GM23338 (cell line): ENCODE results near the gene FHIP1A. TPM values are rescaled to one million over a fixed set of nuclear protein-coding genes. Genes with fewer than 3 reads are reported as not detected.

Source experiments
- ATAC-seq: fragments of 200-7000 bp; cut with Tn5 transposase; 3 replicates; pipeline ENCODE4 v1.9.1; 2020
- DNase-seq: peaks from one replicate; pipeline ENCODE4 v3.0.0-alpha.2; 2015; ENCODE audit warnings: low spot score
- H2AFZ ChIP-seq: fragments of 200-600 bp; sonication (generic); 2 replicates; pipeline ENCODE4 v1.8.0; 2016; ENCODE audit warnings: antibody characterized with exemption, mild to moderate bottlenecking, moderate library complexity
- H3F3A ChIP-seq: fragments of 200-600 bp; sonication (generic); replicated peaks from 2 replicates; pipeline ENCODE4 v1.8.0; 2017; ENCODE audit warnings: antibody characterized with exemption, mixed run types, low read depth
- H3K27ac ChIP-seq: fragments of 200-600 bp; sonication (generic); 2 replicates; pipeline ENCODE4 v1.6.1; 2016; ENCODE audit warnings: low read depth
- H3K27me3 ChIP-seq: fragments of 200-600 bp; sonication (generic); 2 replicates; pipeline ENCODE4 v1.8.0; 2016; ENCODE audit warnings: mild to moderate bottlenecking, mixed run types, moderate library complexity; ENCODE audit not compliant: insufficient read depth
- H3K36me3 ChIP-seq: fragments of 200-600 bp; sonication (generic); 2 replicates; pipeline ENCODE4 v1.8.0; 2016; ENCODE audit warnings: mild to moderate bottlenecking; ENCODE audit not compliant: insufficient read depth
- H3K4me1 ChIP-seq: fragments of 200-600 bp; sonication (generic); 2 replicates; pipeline ENCODE4 v1.8.0; 2016; ENCODE audit warnings: mild to moderate bottlenecking, moderate library complexity; ENCODE audit not compliant: insufficient read depth
- H3K4me2 ChIP-seq: fragments of 200-600 bp; sonication (generic); 2 replicates; pipeline ENCODE4 v1.7.1; 2017; ENCODE audit warnings: mixed run types
- H3K4me3 ChIP-seq: fragments of 200-600 bp; sonication (generic); 2 replicates; pipeline ENCODE4 v1.6.1; 2016; ENCODE audit warnings: mixed run types
- H3K79me2 ChIP-seq: fragments of 200-600 bp; sonication (generic); replicated peaks from 2 replicates; pipeline ENCODE4 v1.8.0; 2017; ENCODE audit warnings: mild to moderate bottlenecking; ENCODE audit not compliant: insufficient read depth
- H3K9me2 ChIP-seq: fragments of 200-600 bp; sonication (generic); 2 replicates; pipeline ENCODE4 v1.8.0; 2017; ENCODE audit not compliant: insufficient read depth
- H4K20me1 ChIP-seq: fragments of 200-600 bp; sonication (generic); replicated peaks from 2 replicates; pipeline ENCODE4 v1.8.0; 2017; ENCODE audit warnings: mild to moderate bottlenecking; ENCODE audit not compliant: insufficient read depth
- H3K27ac Mint-ChIP-seq: 2 replicates; pipeline ENCODE4 v1.8.0; 2020; ENCODE audit warnings: inconsistent platforms, mild to moderate bottlenecking, moderate library complexity, mixed read lengths
- H3K27me3 Mint-ChIP-seq: 3 replicates; pipeline ENCODE4 v1.8.0; 2022; ENCODE audit warnings: low read depth, mild to moderate bottlenecking, moderate library complexity, mixed read lengths, inconsistent platforms; ENCODE audit not compliant: insufficient read depth, poor library complexity
- H3K36me3 Mint-ChIP-seq: 3 replicates; pipeline ENCODE4 v1.8.0; 2021; ENCODE audit warnings: low read depth, mild to moderate bottlenecking, inconsistent platforms, moderate library complexity, mixed read lengths
- H3K4me1 Mint-ChIP-seq: 3 replicates; pipeline ENCODE4 v1.8.0; 2020; ENCODE audit warnings: mild to moderate bottlenecking, inconsistent platforms, mixed read lengths
- H3K4me3 Mint-ChIP-seq: 3 replicates; pipeline ENCODE4 v1.8.0; 2021; ENCODE audit warnings: moderate library complexity, mild to moderate bottlenecking, inconsistent platforms, mixed read lengths
- H3K9me3 Mint-ChIP-seq: 3 replicates; pipeline ENCODE4 v1.8.0; 2020; ENCODE audit warnings: moderate library complexity, mild to moderate bottlenecking, inconsistent platforms, mixed read lengths
- CREB1 ChIP-seq: fragments of 250-450 bp; sonication (Bioruptor Pico); IDR thresholded peaks from 2 replicates; pipeline ENCODE4 v1.5.0; 2020; ENCODE audit warnings: low read depth, mild to moderate bottlenecking, moderate library complexity
- EZH2phosphoT487 ChIP-seq: fragments of 200-600 bp; sonication (generic); IDR thresholded peaks from one replicate; pipeline ENCODE4 v1.8.1; 2018; ENCODE audit warnings: antibody characterized with exemption; ENCODE audit not compliant: unreplicated experiment
- JUNB ChIP-seq: IDR thresholded peaks from one replicate; pipeline ENCODE4 v1.6.1; 2016; ENCODE audit warnings: antibody characterized with exemption; ENCODE audit not compliant: unreplicated experiment
- NANOG ChIP-seq: IDR thresholded peaks from 2 replicates; pipeline ENCODE4 v1.6.1; 2016; ENCODE audit warnings: antibody characterized with exemption, borderline replicate concordance
- STAT1 ChIP-seq: IDR thresholded peaks from one replicate; pipeline ENCODE4 v1.6.1; 2016; ENCODE audit warnings: antibody characterized with exemption; ENCODE audit not compliant: unreplicated experiment
- ZNF114 ChIP-seq: fragments of 250-450 bp; sonication (Bioruptor Pico); IDR thresholded peaks from 2 replicates; pipeline ENCODE4 v1.5.0; 2020; ENCODE audit warnings: mild to moderate bottlenecking, moderate library complexity
- ZNF331 ChIP-seq: fragments of 250-450 bp; sonication (Bioruptor Pico); IDR thresholded peaks from 2 replicates; pipeline ENCODE4 v1.5.0; 2020; ENCODE audit warnings: low read depth, mild to moderate bottlenecking, moderate library complexity
- polyA plus RNA-seq: library from polyadenylated mRNA; unstranded; fragments of >200 nt; fragmentation: Nextera tagmentation; extraction: Ambion mirVana; gene quantifications from 2 replicates; pipeline ENCODE4 v1.2.1, GENCODE V29; 2016
- total RNA-seq: library from RNA; depleted of rRNA; stranded (reverse); fragments of >200 nt; shearing (Covaris generic); gene quantifications from 2 replicates; pipeline ENCODE4 v1.2.3, GENCODE V29; 2014
- TF ChIP-seq, protein P1 (sequence below): IDR thresholded peaks from 2 replicates; pipeline ENCODE4 v1.6.1; 2016; ENCODE audit warnings: antibody characterized with exemption
- TF ChIP-seq, protein P2 (sequence below): fragments of 250-450 bp; sonication (Bioruptor Pico); IDR thresholded peaks from 2 replicates; pipeline ENCODE4 v1.5.0; 2020; ENCODE audit warnings: mild to moderate bottlenecking, moderate library complexity
- TF ChIP-seq, protein P3 (sequence below), 2 experiments: fragments of 200-600 bp in 1 of 2; sonication (generic) in 1 of 2; conservative IDR thresholded peaks; 2 replicates each; pipeline versions ENCODE4 v1.5.1 to v1.6.1; 2016 to 2017; ENCODE audit warnings: antibody characterized with exemption in 2 of 2, low read depth in 2 of 2, mild to moderate bottlenecking in 2 of 2, moderate library complexity in 1 of 2

FHIP1A gene
- total and polyA plus RNA-seq, 2 experiments from 2014 or later = 11.3 to 108 TPM

DNA sequence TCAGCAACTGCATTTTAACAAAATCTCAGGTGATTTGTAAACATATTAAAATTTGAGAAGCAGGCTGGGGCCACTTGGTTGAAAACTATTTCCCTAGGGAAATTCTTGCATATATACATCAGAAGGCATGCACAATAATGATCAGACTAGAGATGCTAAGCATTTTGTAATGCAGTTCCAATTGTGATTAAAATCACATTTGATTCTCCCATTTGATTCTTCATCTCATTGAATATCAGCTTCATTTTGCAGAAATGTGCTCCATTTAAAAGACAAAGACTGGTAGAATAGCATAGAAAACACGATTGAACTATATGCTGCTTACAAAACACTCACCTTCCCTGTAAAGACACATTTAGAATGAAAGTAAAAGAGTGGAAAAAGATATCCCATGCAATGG lies 32.4 kb upstream of the FHIP1A start:
- peak overlapping the region; percentile 48 for H3K4me2 ChIP-seq
- H3K9me3 Mint-ChIP-seq = peaks cover 18% of the 10 kb centered on the region
- no peak overlapping the region for H3K4me3 Mint-ChIP-seq
- DNase-seq (peak; percentile 20), ATAC-seq (no peak)
- H3K27ac Mint-ChIP-seq = no peak overlapping the region; the same call in 1 of the 2 replicates
- no peak overlapping the region for H2AFZ ChIP-seq
- H3K4me1 Mint-ChIP-seq = peaks cover 11% of the 10 kb centered on the region
- peaks cover 22% of the 10 kb centered on the region for H3K36me3 Mint-ChIP-seq
- H3K4me3 ChIP-seq = no peak overlapping the region; the same call in 1 of the 2 replicates
- peaks cover 5% of the 10 kb centered on the region for H3K27me3 Mint-ChIP-seq
- peaks cover 12% of the 10 kb centered on the region; the same call in 1 of the 2 replicates for H3K9me2 ChIP-seq
- H3K36me3 ChIP-seq = peaks cover 8% of the 10 kb centered on the region; the same call in 1 of the 2 replicates
- peak overlapping the region; percentile 88 for H3K27ac ChIP-seq
- TF ChIP-seq NANOG (peak; percentile 85), EZH2phosphoT487 (no peak)
- H3F3A ChIP-seq = peaks cover 15% of the 10 kb centered on the region
- no peaks in the 10 kb centered on the region for H4K20me1 ChIP-seq
- H3K4me1 ChIP-seq = peaks cover 26% of the 10 kb centered on the region
- H3K79me2 ChIP-seq = no peaks in the 10 kb centered on the region
- no peaks in the 10 kb centered on the region for H3K27me3 ChIP-seq

DNA sequence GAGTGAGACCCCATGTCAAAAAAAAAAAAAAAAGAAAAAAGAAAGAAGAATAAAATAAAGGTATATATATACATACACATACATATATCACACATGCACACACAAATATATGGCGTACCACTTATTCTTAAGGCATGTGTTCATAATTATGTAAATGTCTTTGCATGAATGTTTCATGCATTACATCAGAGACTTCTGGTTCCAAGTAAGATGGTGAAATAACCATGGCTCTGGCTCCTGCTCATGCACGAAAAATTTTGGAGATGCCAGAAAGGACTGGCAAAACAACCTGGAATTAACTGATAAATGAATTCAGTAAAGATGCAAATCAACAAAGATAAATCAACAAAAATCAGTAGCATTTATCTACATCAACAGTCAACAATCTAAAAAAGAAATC lies 19.7 kb upstream of the FHIP1A start:
- no peak overlapping the region for H3K27ac Mint-ChIP-seq
- no peak overlapping the region for H2AFZ ChIP-seq
- H3K27me3 Mint-ChIP-seq = no peaks in the 10 kb centered on the region
- no peaks in the 10 kb centered on the region; the same call in 1 of the 2 replicates for H3K79me2 ChIP-seq
- peaks cover 40% of the 10 kb centered on the region for H3K36me3 Mint-ChIP-seq
- no peak for ATAC-seq
- DNase-seq = no peak
- TF ChIP-seq STAT1 (no peak), ZNF114 (CRISPR knock-in tag) (no peak), CREB1 (CRISPR knock-in tag) (no peak), JUNB (no peak), ZNF331 (CRISPR knock-in tag) (no peak), NANOG (no peak)
- TF ChIP-seq, protein P1, sequence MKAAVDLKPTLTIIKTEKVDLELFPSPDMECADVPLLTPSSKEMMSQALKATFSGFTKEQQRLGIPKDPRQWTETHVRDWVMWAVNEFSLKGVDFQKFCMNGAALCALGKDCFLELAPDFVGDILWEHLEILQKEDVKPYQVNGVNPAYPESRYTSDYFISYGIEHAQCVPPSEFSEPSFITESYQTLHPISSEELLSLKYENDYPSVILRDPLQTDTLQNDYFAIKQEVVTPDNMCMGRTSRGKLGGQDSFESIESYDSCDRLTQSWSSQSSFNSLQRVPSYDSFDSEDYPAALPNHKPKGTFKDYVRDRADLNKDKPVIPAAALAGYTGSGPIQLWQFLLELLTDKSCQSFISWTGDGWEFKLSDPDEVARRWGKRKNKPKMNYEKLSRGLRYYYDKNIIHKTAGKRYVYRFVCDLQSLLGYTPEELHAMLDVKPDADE = no peak
- TF ChIP-seq, protein P2, sequence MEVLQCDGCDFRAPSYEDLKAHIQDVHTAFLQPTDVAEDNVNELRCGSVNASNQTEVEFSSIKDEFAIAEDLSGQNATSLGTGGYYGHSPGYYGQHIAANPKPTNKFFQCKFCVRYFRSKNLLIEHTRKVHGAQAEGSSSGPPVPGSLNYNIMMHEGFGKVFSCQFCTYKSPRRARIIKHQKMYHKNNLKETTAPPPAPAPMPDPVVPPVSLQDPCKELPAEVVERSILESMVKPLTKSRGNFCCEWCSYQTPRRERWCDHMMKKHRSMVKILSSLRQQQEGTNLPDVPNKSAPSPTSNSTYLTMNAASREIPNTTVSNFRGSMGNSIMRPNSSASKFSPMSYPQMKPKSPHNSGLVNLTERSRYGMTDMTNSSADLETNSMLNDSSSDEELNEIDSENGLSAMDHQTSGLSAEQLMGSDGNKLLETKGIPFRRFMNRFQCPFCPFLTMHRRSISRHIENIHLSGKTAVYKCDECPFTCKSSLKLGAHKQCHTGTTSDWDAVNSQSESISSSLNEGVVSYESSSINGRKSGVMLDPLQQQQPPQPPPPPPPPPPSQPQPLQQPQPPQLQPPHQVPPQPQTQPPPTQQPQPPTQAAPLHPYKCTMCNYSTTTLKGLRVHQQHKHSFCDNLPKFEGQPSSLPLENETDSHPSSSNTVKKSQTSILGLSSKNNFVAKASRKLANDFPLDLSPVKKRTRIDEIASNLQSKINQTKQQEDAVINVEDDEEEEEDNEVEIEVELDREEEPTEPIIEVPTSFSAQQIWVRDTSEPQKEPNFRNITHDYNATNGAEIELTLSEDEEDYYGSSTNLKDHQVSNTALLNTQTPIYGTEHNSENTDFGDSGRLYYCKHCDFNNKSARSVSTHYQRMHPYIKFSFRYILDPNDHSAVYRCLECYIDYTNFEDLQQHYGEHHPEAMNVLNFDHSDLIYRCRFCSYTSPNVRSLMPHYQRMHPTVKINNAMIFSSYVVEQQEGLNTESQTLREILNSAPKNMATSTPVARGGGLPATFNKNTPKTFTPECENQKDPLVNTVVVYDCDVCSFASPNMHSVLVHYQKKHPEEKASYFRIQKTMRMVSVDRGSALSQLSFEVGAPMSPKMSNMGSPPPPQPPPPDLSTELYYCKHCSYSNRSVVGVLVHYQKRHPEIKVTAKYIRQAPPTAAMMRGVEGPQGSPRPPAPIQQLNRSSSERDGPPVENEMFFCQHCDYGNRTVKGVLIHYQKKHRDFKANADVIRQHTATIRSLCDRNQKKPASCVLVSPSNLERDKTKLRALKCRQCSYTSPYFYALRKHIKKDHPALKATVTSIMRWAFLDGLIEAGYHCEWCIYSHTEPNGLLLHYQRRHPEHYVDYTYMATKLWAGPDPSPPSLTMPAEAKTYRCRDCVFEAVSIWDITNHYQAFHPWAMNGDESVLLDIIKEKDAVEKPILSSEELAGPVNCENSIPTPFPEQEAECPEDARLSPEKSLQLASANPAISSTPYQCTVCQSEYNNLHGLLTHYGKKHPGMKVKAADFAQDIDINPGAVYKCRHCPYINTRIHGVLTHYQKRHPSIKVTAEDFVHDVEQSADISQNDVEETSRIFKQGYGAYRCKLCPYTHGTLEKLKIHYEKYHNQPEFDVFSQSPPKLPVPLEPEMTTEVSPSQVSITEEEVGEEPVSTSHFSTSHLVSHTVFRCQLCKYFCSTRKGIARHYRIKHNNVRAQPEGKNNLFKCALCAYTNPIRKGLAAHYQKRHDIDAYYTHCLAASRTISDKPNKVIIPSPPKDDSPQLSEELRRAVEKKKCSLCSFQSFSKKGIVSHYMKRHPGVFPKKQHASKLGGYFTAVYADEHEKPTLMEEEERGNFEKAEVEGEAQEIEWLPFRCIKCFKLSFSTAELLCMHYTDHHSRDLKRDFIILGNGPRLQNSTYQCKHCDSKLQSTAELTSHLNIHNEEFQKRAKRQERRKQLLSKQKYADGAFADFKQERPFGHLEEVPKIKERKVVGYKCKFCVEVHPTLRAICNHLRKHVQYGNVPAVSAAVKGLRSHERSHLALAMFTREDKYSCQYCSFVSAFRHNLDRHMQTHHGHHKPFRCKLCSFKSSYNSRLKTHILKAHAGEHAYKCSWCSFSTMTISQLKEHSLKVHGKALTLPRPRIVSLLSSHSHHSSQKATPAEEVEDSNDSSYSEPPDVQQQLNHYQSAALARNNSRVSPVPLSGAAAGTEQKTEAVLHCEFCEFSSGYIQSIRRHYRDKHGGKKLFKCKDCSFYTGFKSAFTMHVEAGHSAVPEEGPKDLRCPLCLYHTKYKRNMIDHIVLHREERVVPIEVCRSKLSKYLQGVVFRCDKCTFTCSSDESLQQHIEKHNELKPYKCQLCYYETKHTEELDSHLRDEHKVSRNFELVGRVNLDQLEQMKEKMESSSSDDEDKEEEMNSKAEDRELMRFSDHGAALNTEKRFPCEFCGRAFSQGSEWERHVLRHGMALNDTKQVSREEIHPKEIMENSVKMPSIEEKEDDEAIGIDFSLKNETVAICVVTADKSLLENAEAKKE (CRISPR knock-in tag) = no peak
- TF ChIP-seq, protein P3, sequence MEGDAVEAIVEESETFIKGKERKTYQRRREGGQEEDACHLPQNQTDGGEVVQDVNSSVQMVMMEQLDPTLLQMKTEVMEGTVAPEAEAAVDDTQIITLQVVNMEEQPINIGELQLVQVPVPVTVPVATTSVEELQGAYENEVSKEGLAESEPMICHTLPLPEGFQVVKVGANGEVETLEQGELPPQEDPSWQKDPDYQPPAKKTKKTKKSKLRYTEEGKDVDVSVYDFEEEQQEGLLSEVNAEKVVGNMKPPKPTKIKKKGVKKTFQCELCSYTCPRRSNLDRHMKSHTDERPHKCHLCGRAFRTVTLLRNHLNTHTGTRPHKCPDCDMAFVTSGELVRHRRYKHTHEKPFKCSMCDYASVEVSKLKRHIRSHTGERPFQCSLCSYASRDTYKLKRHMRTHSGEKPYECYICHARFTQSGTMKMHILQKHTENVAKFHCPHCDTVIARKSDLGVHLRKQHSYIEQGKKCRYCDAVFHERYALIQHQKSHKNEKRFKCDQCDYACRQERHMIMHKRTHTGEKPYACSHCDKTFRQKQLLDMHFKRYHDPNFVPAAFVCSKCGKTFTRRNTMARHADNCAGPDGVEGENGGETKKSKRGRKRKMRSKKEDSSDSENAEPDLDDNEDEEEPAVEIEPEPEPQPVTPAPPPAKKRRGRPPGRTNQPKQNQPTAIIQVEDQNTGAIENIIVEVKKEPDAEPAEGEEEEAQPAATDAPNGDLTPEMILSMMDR (conservative IDR thresholded peaks at IDR 0.05; ENCODE audit: low read depth in 2 of 2) = no peak
- H3K4me3 Mint-ChIP-seq = no peak overlapping the region
- H3K36me3 ChIP-seq = peaks cover 13% of the 10 kb centered on the region
- H3F3A ChIP-seq = no peaks in the 10 kb centered on the region
- H3K4me1 ChIP-seq = no peaks in the 10 kb centered on the region
- peaks cover 7% of the 10 kb centered on the region; the same call in 1 of the 2 replicates for H3K9me2 ChIP-seq
- H3K4me1 Mint-ChIP-seq = 0 out of 3 replicates have a peak, but pooled peaks cover 1% of the 10 kb centered on the region
- H4K20me1 ChIP-seq = no peaks in the 10 kb centered on the region
- H3K4me2 ChIP-seq = no peak overlapping the region
- H3K27me3 ChIP-seq = no peaks in the 10 kb centered on the region
- no peak overlapping the region for H3K4me3 ChIP-seq
- no peak overlapping the region for H3K27ac ChIP-seq
- H3K9me3 Mint-ChIP-seq = peaks cover 36% of the 10 kb centered on the region
